GM12878 (cell line): ENCODE results near the gene ACSL1. TPM values are rescaled to one million over a fixed set of nuclear protein-coding genes. Genes with fewer than 3 reads are reported as not detected.

Source experiments
- ATAC-seq: fragments of 200-7000 bp; cut with Tn5 transposase; 3 replicates; pipeline ENCODE4 v1.9.1; 2020; ENCODE audit warnings: mild to moderate bottlenecking, moderate library complexity
- BruUV-seq: library from RNA; stranded (reverse); fragments of 400-500 nt; replicated peaks from 2 replicates; lab custom pipeline; 2021; lab: Mats Ljungman, UMichigan
- CTCF ChIA-PET: fragments of 300-600 bp; sonication (Branson Sonifier 250); formaldehyde crosslinking; extraction: SDS; loops from one replicate; lab custom pipeline; 2021; ENCODE audit warnings: inconsistent platforms; lab: Yijun Ruan, JAX
- POLR2A ChIA-PET: fragments of 350-600 bp; formaldehyde crosslinking; extraction: SDS; loops from one replicate; lab custom pipeline; 2021; ENCODE audit warnings: inconsistent platforms; lab: Charles Lee
- RAD21 ChIA-PET: fragments of 300-600 bp; sonication (Branson Sonifier 250); formaldehyde crosslinking; loops from one replicate; lab custom pipeline; 2023; ENCODE audit warnings: antibody characterized with exemption; ENCODE audit not compliant: unreplicated experiment; lab: Charles Lee
- SMC1A ChIA-PET: fragments of 300-600 bp; sonication (Branson Sonifier 250); formaldehyde crosslinking; loops from one replicate; lab custom pipeline; 2023; ENCODE audit not compliant: unreplicated experiment, uncharacterized antibody; lab: Charles Lee
- DNase-seq: peaks from one replicate; pipeline ENCODE4 v3.0.0-alpha.2; 2011; ENCODE audit warnings: low read depth, low spot score
- FAIRE-seq: peaks from 3 replicates; lab custom pipeline; 2011; peaks lifted over from hg19 to GRCh38; lab: Jason Lieb, UNC
- H2AFZ ChIP-seq: 2 replicates; pipeline ENCODE4 v1.6.0; 2011; ENCODE audit warnings: low read depth, low read length, control low read depth; ENCODE audit not compliant: control insufficient read depth
- H3K27ac ChIP-seq: 2 replicates; pipeline ENCODE4 v1.5.1; 2011; ENCODE audit warnings: control low read depth; ENCODE audit not compliant: control insufficient read depth, insufficient read depth
- H3K27me3 ChIP-seq, 2 experiments: replicated peaks in 1 of 2; 2 replicates each; pipeline versions ENCODE4 v1.6.0 to v1.6.1; 2011; ENCODE audit warnings: low read length in 1 of 2; ENCODE audit not compliant: control insufficient read depth in 2 of 2, insufficient read depth in 2 of 2
- H3K36me3 ChIP-seq, 2 experiments: 2 replicates each; pipeline ENCODE4 v1.5.1; 2011; ENCODE audit warnings: low read length in 1 of 2; ENCODE audit not compliant: control insufficient read depth in 2 of 2, insufficient read depth in 2 of 2
- H3K4me1 ChIP-seq: 2 replicates; pipeline ENCODE4 v1.6.1; 2011; ENCODE audit warnings: mild to moderate bottlenecking, low read length, moderate library complexity, mixed read lengths; ENCODE audit not compliant: control insufficient read depth, insufficient read depth
- H3K4me2 ChIP-seq: 2 replicates; pipeline ENCODE4 v1.6.0; 2011; ENCODE audit warnings: control low read depth; ENCODE audit not compliant: control insufficient read depth, insufficient read depth
- H3K4me3 ChIP-seq: fragments of 200-600 bp; sonication (generic); 2 replicates; pipeline ENCODE4 v1.5.1; 2016
- H3K79me2 ChIP-seq: 2 replicates; pipeline ENCODE4 v1.6.0; 2011; ENCODE audit warnings: low read length; ENCODE audit not compliant: control insufficient read depth, insufficient read depth
- H3K9ac ChIP-seq: 2 replicates; pipeline ENCODE4 v1.8.0; 2011; ENCODE audit warnings: low read length, control low read depth, mixed read lengths; ENCODE audit not compliant: control insufficient read depth, insufficient read depth
- H3K9me3 ChIP-seq: replicated peaks from 3 replicates; pipeline ENCODE4 v1.5.1; 2011; ENCODE audit warnings: mild to moderate bottlenecking, low read length; ENCODE audit not compliant: control insufficient read depth, insufficient read depth
- H4K20me1 ChIP-seq: 2 replicates; pipeline ENCODE4 v1.6.0; 2011; ENCODE audit not compliant: control insufficient read depth, insufficient read depth
- BMI1 ChIP-seq: fragments of 450-650 bp; IDR thresholded peaks from 2 replicates; pipeline ENCODE4 v1.6.1; 2016; ENCODE audit warnings: mild to moderate bottlenecking, moderate library complexity, borderline replicate concordance
- CHD1 ChIP-seq: IDR thresholded peaks from 2 replicates; pipeline ENCODE4 v1.6.1; 2012; ENCODE audit warnings: low read depth, low read length, improper control_type of control experiment
- E2F8 ChIP-seq: fragments of 450-650 bp; IDR thresholded peaks from 2 replicates; pipeline ENCODE4 v1.6.1; 2018; ENCODE audit warnings: mild to moderate bottlenecking, low read depth, moderate library complexity; ENCODE audit not compliant: partially characterized antibody
- MLLT1 ChIP-seq: fragments of 450-650 bp; IDR thresholded peaks from 2 replicates; pipeline ENCODE4 v1.6.1; 2016; ENCODE audit warnings: mild to moderate bottlenecking
- MYB ChIP-seq: fragments of 150-350 bp; IDR thresholded peaks from 2 replicates; pipeline ENCODE4 v1.6.1; 2014; ENCODE audit warnings: mild to moderate bottlenecking, low read depth, low read length, borderline replicate concordance
- NR2F1 ChIP-seq: fragments of 450-650 bp; conservative IDR thresholded peaks from 2 replicates; pipeline ENCODE4 v1.6.1; 2017; ENCODE audit warnings: mild to moderate bottlenecking
- PBX3 ChIP-seq: IDR thresholded peaks from 2 replicates; pipeline ENCODE4 v1.6.1; 2011; ENCODE audit warnings: mild to moderate bottlenecking, low read depth, low read length, moderate library complexity; ENCODE audit not compliant: insufficient replicate concordance
- SPI1 ChIP-seq: IDR thresholded peaks from 2 replicates; pipeline ENCODE4 v1.6.1; 2011; ENCODE audit warnings: low read depth, mild to moderate bottlenecking, low read length, moderate library complexity, borderline replicate concordance; ENCODE audit not compliant: insufficient read depth
- TCF7 ChIP-seq: IDR thresholded peaks from 2 replicates; pipeline ENCODE4 v1.6.1; 2014; ENCODE audit warnings: antibody characterized with exemption, borderline replicate concordance
- ZBTB4 ChIP-seq: fragments of 450-650 bp; formaldehyde crosslinking; IDR thresholded peaks from 2 replicates; pipeline ENCODE4 v1.4.0; 2022; ENCODE audit warnings: mild to moderate bottlenecking, moderate library complexity
- ZSCAN29 ChIP-seq: fragments of 450-650 bp; IDR thresholded peaks from 2 replicates; pipeline ENCODE4 v1.6.1; 2017; ENCODE audit warnings: mild to moderate bottlenecking, moderate library complexity
- WGBS: methylation state at CpG from one replicate; pipeline ENCODE4 v1.1.6; 2016; ENCODE audit warnings: low lambda C conversion rate; ENCODE audit not compliant: insufficient replicate concordance, insufficient coverage; ENCODE audit errors: missing lambda C conversion rate; 5-methylcytosine and 5-hydroxymethylcytosine counted together
- in situ Hi-C: fragments of 300-500 bp; cut with MboI; formaldehyde crosslinking; loops from 9 replicates; pipeline ENCODE4 v1.14.3; 2018; ENCODE audit warnings: mixed read lengths
- intact Hi-C: fragments of 100-400 bp; cut with micrococcal nuclease; formaldehyde crosslinking; loops from one replicate; pipeline ENCODE4 v1.14.2; 2022; ENCODE audit not compliant: unreplicated experiment
- polyA plus RNA-seq, 11 experiments: library from polyadenylated mRNA; depleted of rRNA in 4 of 11; unstranded in 6 of 11; stranded (reverse) in 5 of 11; fragments of >200 nt; fragmentation: Nextera tagmentation in 4 of 11; fragmentation: Illumina TruSeq in 1 of 11; extraction: Ambion mirVana in 4 of 11; extraction: Trizol in 1 of 11; gene quantifications; 1 replicate in 1 of 11; 2 replicates in 10 of 11; pipeline versions ENCODE4 v1.2.1 to v1.2.3, GENCODE V29; 2011 to 2016; ENCODE audit warnings: inconsistent platforms in 2 of 11, missing spikeins in 2 of 11, low read depth in 1 of 11
- total RNA-seq, 4 experiments: library from RNA; depleted of rRNA in 3 of 4; stranded (reverse); fragments of >200 nt in 3 of 4; fragmentation: Illumina TruSeq in 1 of 4; extraction: Trizol in 1 of 4; gene quantifications; 2 replicates each; pipeline versions ENCODE4 v1.2.1 to v1.2.3, GENCODE V29; 2013 to 2021

The ACSL1 gene
- total and polyA plus RNA-seq, 10 of the 15 experiments (the other 5 are each of a cell fraction or from before 2014, with no cell fraction given): 30.7 to 68.1 (median 58.7) TPM

- TF ChIP-seq ZBTB4 (CRISPR knock-in tag): no peak
- no peak for TF ChIP-seq BMI1
- peak; percentile 60; the same call in 1 of the 2 replicates for TF ChIP-seq TCF7
- TF ChIP-seq, all 136 proteins: peak for 21
Measured at GRCh38 chr4:184824081-184824775, 1.5 kb downstream of the ACSL1 start (continued).

GRCh38 chr4:184823014-184823413 is 2.8 kb downstream of the ACSL1 start:
- no peak for FAIRE-seq
- intact Hi-C loops (loop anchor here (5.0 kb wide), 3 partner anchors 39 to 286 kb away; partner anchors contain the start of gene CENPU), in situ Hi-C loops (no loop called here)
- Histone ChIP-seq H3K36me3 (no peaks in the 10 kb centered on the region), H4K20me1 (no peaks in the 10 kb centered on the region), H3K27ac (peak overlapping the region; percentile 49), H3K4me1 (peaks cover 51% of the 10 kb centered on the region), H2AFZ (no peak overlapping the region), H3K4me3 (peak overlapping the region; percentile 77), H3K9me3 (no peaks in the 10 kb centered on the region), H3K9ac (peak overlapping the region; percentile 9; the same call in 1 of the 2 replicates), H3K27me3 (no peaks in the 10 kb centered on the region), H3K79me2 (peaks cover 72% of the 10 kb centered on the region), H3K4me2 (peak overlapping the region; percentile 43)
- RAD21 ChIA-PET: interaction anchor here (0.6 to 6.9 kb wide), 6 partner anchors 8 to 76 kb away, joined by 3 to 47 read pairs (median 3); no protein-coding TSS in a partner anchor
- whole genome bisulfite sequencing: 92% methylated on average over 2 of the region's 2 CpGs
- CTCF ChIA-PET: interaction anchor here (1.1 to 1.2 kb wide), 2 partner anchors 21 to 28 kb away, joined by 3 read pairs; no protein-coding TSS in a partner anchor
- POLR2A ChIA-PET: interaction anchor here (0.9 kb wide), 1 partner anchor 17 kb away, joined by 3 read pairs; no protein-coding TSS in a partner anchor
- DNase-seq: no peak
- SMC1A ChIA-PET: interaction anchor here (0.7 to 3.7 kb wide), 12 partner anchors 10 to 536 kb away, joined by 3 to 18 read pairs (median 7); no protein-coding TSS in a partner anchor
- TSS peak; percentile 49 for BruUV-seq
- no peak for ATAC-seq
- no peak for TF ChIP-seq SPI1
- TF ChIP-seq E2F8: no peak
- TF ChIP-seq PBX3: no peak
- TF ChIP-seq MLLT1: no peak
- TF ChIP-seq ZSCAN29: no peak
- no peak for TF ChIP-seq NR2F1
- TF ChIP-seq CHD1: no peak
- TF ChIP-seq MYB: no peak
